Measurements from ENCODE around the gene SERPINI2.

SERPINI2 gene

GRCh38 chr3:167441256-167441655 lies 32.6 kb downstream of the SERPINI2 start:
- TF ChIP-seq RAD21 (IDR thresholded peaks at IDR 0.05; ENCODE audit: low read depth) = no peak
- TF ChIP-seq NFIC (IDR thresholded peaks at IDR 0.05) = no peak
- no peak for TF ChIP-seq EGR1 (IDR thresholded peaks at IDR 0.05)
- no peak for TF ChIP-seq CREB1 (IDR thresholded peaks at IDR 0.05; ENCODE audit: low read depth)
- no peak for TF ChIP-seq ZBTB7A (IDR thresholded peaks at IDR 0.05; ENCODE audit: low read depth)
- no peak for TF ChIP-seq TCF12 (IDR thresholded peaks at IDR 0.05; ENCODE audit: low read depth)
- no peak for TF ChIP-seq YY1 (IDR thresholded peaks at IDR 0.05; ENCODE audit: low read depth)
- no peak for TF ChIP-seq USF1 (IDR thresholded peaks at IDR 0.05)
- no peak for TF ChIP-seq TEAD4 (IDR thresholded peaks at IDR 0.05)
- no peak for TF ChIP-seq REST (IDR thresholded peaks at IDR 0.05; ENCODE audit: low read depth)
- TF ChIP-seq MAX (IDR thresholded peaks at IDR 0.05) = no peak
- no peak for TF ChIP-seq TAF1 (IDR thresholded peaks at IDR 0.05; ENCODE audit: low read depth)
- no peak for TF ChIP-seq CEBPB (IDR thresholded peaks at IDR 0.05)
- no peak for TF ChIP-seq EP300 (IDR thresholded peaks at IDR 0.05; ENCODE audit: borderline replicate concordance)
- no peak for TF ChIP-seq FOXM1 (IDR thresholded peaks at IDR 0.05; ENCODE audit: borderline replicate concordance, low read depth)

- TF ChIP-seq EP300 (IDR thresholded peaks at IDR 0.05; ENCODE audit: borderline replicate concordance) (no peak), USF1 (IDR thresholded peaks at IDR 0.05) (no peak), TAF1 (IDR thresholded peaks at IDR 0.05; ENCODE audit: low read depth) (no peak), TEAD4 (IDR thresholded peaks at IDR 0.05) (no peak), MAX (IDR thresholded peaks at IDR 0.05) (no peak), EGR1 (IDR thresholded peaks at IDR 0.05) (no peak), RAD21 (IDR thresholded peaks at IDR 0.05; ENCODE audit: low read depth) (no peak), YY1 (IDR thresholded peaks at IDR 0.05; ENCODE audit: low read depth) (no peak)
These were observed 36.3 kb downstream of the SERPINI2 start for GRCh38 chr3:167437428-167438139.

DNA sequence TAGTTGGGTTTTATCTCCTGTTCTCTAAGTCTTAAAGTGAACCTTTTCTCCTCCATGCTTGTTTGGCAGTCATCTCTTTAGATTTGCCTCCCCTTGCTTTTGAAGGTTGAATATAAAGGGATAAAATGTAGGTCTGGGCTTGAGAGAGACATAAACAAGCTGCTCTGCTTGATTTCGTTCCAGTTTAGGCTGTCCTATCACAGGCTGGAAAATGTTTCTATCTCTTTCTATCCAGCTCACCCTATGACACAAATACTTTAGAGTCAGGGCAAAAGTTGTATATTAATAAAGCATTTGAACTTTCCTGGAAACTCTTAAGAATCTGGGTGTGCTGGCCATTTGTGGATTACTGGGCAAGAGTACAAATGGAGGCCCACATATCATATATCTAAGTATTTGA lies 64.2 kb downstream of the SERPINI2 start:
- TF ChIP-seq TCF12 (IDR thresholded peaks at IDR 0.05; ENCODE audit: low read depth) = no peak
- no peak for TF ChIP-seq RAD21 (IDR thresholded peaks at IDR 0.05; ENCODE audit: low read depth)
- TF ChIP-seq YY1 (IDR thresholded peaks at IDR 0.05; ENCODE audit: low read depth) = no peak
- no peak for TF ChIP-seq NFIC (IDR thresholded peaks at IDR 0.05)
- no peak for TF ChIP-seq TEAD4 (IDR thresholded peaks at IDR 0.05)
- TF ChIP-seq TAF1 (IDR thresholded peaks at IDR 0.05; ENCODE audit: low read depth) = no peak

- TF ChIP-seq RAD21 (IDR thresholded peaks at IDR 0.05; ENCODE audit: low read depth) (peak; percentile 80), MAX (IDR thresholded peaks at IDR 0.05) (no peak)
These were observed 66.9 kb downstream of the SERPINI2 start for GRCh38 chr3:167406876-167407492.

GRCh38 chr3:167397826-167398225 lies 76.0 kb downstream of the SERPINI2 start:
- TF ChIP-seq FOXM1 (IDR thresholded peaks at IDR 0.05; ENCODE audit: borderline replicate concordance, low read depth) (no peak), NFIC (IDR thresholded peaks at IDR 0.05) (no peak), REST (IDR thresholded peaks at IDR 0.05; ENCODE audit: low read depth) (no peak), EP300 (IDR thresholded peaks at IDR 0.05; ENCODE audit: borderline replicate concordance) (no peak), EGR1 (IDR thresholded peaks at IDR 0.05) (no peak), TEAD4 (IDR thresholded peaks at IDR 0.05) (no peak), ZBTB7A (IDR thresholded peaks at IDR 0.05; ENCODE audit: low read depth) (no peak), TAF1 (IDR thresholded peaks at IDR 0.05; ENCODE audit: low read depth) (no peak), TCF12 (IDR thresholded peaks at IDR 0.05; ENCODE audit: low read depth) (no peak), CEBPB (IDR thresholded peaks at IDR 0.05) (no peak), CREB1 (IDR thresholded peaks at IDR 0.05; ENCODE audit: low read depth) (no peak), MAX (IDR thresholded peaks at IDR 0.05) (no peak), USF1 (IDR thresholded peaks at IDR 0.05) (no peak), YY1 (IDR thresholded peaks at IDR 0.05; ENCODE audit: low read depth) (no peak)

All from Ishikawa (cell line).